GM13977 (cell line): ENCODE results near the gene SLC22A23.

Experiments used
- DNase-seq: peaks from one replicate; pipeline ENCODE4 v3.0.0; 2012; ENCODE audit warnings: low spot score
- CTCF ChIP-seq: IDR thresholded peaks from 2 replicates; pipeline ENCODE4 v1.5.1; 2012; ENCODE audit warnings: mild to moderate bottlenecking, control low read depth; ENCODE audit not compliant: insufficient read depth; ENCODE audit errors: extremely low read depth, missing control alignments
- in situ Hi-C: fragments of 300-500 bp; cut with MboI; formaldehyde crosslinking; loops from one replicate; pipeline ENCODE4 v1.12.0; 2022; ENCODE audit warnings: low sequenced_read_pairs, low pct_unique_long_range_greater_than_20kb, mixed read lengths, inconsistent platforms; ENCODE audit not compliant: unreplicated experiment

The SLC22A23 gene

GRCh38 chr6:3402310-3403237 lies 54.3 kb downstream of the SLC22A23 start:
- no peak for DNase-seq
- in situ Hi-C loops: no loop called here
- no peak for TF ChIP-seq CTCF

- TF ChIP-seq CTCF: no peak
- DNase-seq: no peak
- in situ Hi-C loops: no loop called here
Measured at GRCh38 chr6:3400162-3400561, 56.7 kb downstream of the SLC22A23 start.

- in situ Hi-C loops: no loop called here
- TF ChIP-seq CTCF: no peak
- DNase-seq: no peak
Measured at GRCh38 chr6:3398755-3399696, 57.8 kb downstream of the SLC22A23 start.

GRCh38 chr6:3398165-3398562 lies 58.7 kb downstream of the SLC22A23 start:
- TF ChIP-seq CTCF: no peak
- no peak for DNase-seq
- in situ Hi-C loops: no loop called here

- in situ Hi-C loops: no loop called here
- DNase-seq: no peak
- no peak for TF ChIP-seq CTCF
Measured at GRCh38 chr6:3397229-3398164, 59.4 kb downstream of the SLC22A23 start.
